ENCODE results near the gene RBPJ.
"Not testable (repeated sequence)": the region's sequence is repeated elsewhere in the genome, so short reads cannot be mapped to it uniquely, and the experiment has no call there.

RBPJ gene

GRCh38 chr4:26342328-26343037, 21.7 kb downstream of the RBPJ start:
- no peak for DNase-seq (ENCODE audit: low read depth in 2 of 2)

- no peak for DNase-seq (ENCODE audit: low read depth in 2 of 2)
Measured at GRCh38 chr4:26343038-26343398, 22.2 kb downstream of the RBPJ start.

- no peak for DNase-seq (ENCODE audit: low read depth in 2 of 2)
Measured at GRCh38 chr4:26344901-26345564, 24.2 kb downstream of the RBPJ start.

- no peak for DNase-seq (ENCODE audit: low read depth in 2 of 2)
Measured at GRCh38 chr4:26345565-26345938, 24.7 kb downstream of the RBPJ start.

- no peak for DNase-seq (ENCODE audit: low read depth in 2 of 2)
Measured at GRCh38 chr4:26346203-26346620, 25.4 kb downstream of the RBPJ start.

- no peak for DNase-seq (ENCODE audit: low read depth in 2 of 2)
Measured at GRCh38 chr4:26349496-26349895, 28.7 kb downstream of the RBPJ start.

GRCh38 chr4:26351685-26352084, 30.9 kb downstream of the RBPJ start:
- no peak for DNase-seq (ENCODE audit: low read depth in 2 of 2)

GRCh38 chr4:26354491-26354890, 33.7 kb downstream of the RBPJ start:
- no peak for DNase-seq (ENCODE audit: low read depth in 2 of 2)

- DNase-seq (ENCODE audit: low read depth in 2 of 2): no peak
Measured at GRCh38 chr4:26355392-26356052, 34.7 kb downstream of the RBPJ start.

GRCh38 chr4:26356081-26356501, 35.3 kb downstream of the RBPJ start:
- no peak for DNase-seq (ENCODE audit: low read depth in 2 of 2)

GRCh38 chr4:26359521-26359920, 38.7 kb downstream of the RBPJ start:
- not testable (repeated sequence) for DNase-seq (ENCODE audit: low read depth in 2 of 2)

GRCh38 chr4:26360273-26360672, 39.5 kb downstream of the RBPJ start:
- no peak for DNase-seq (ENCODE audit: low read depth in 2 of 2)

- DNase-seq (ENCODE audit: low read depth in 2 of 2): no peak
Measured at GRCh38 chr4:26360864-26361263, 40.0 kb downstream of the RBPJ start.

GRCh38 chr4:26361297-26361696, 40.5 kb downstream of the RBPJ start:
- DNase-seq (ENCODE audit: low read depth in 2 of 2): no peak

- no peak for DNase-seq (ENCODE audit: low read depth in 2 of 2)
Measured at GRCh38 chr4:26362745-26363439, 42.1 kb downstream of the RBPJ start.

GRCh38 chr4:26365537-26366150, 44.8 kb downstream of the RBPJ start:
- no peak for DNase-seq (ENCODE audit: low read depth in 2 of 2)

GRCh38 chr4:26367811-26368210, 47.0 kb downstream of the RBPJ start:
- DNase-seq (ENCODE audit: low read depth in 2 of 2): no peak

GRCh38 chr4:26368685-26369084, 47.9 kb downstream of the RBPJ start:
- DNase-seq (ENCODE audit: low read depth in 2 of 2): no peak

- DNase-seq (ENCODE audit: low read depth in 2 of 2): no peak
Measured at GRCh38 chr4:26369132-26369531, 48.3 kb downstream of the RBPJ start.

GRCh38 chr4:26369581-26369980, 48.8 kb downstream of the RBPJ start:
- no peak for DNase-seq (ENCODE audit: low read depth in 2 of 2)

GRCh38 chr4:26372076-26372475, 51.3 kb downstream of the RBPJ start:
- DNase-seq (ENCODE audit: low read depth in 2 of 2): no peak

Measured in stimulated activated CD4-positive, alpha-beta T cell treated with anti-CD3 and anti-CD28 coated beads, Interleukin-12 subunit alpha, Interleukin-12 subunit beta, amount 100 ng/mL, for 24 hours (primary cell).